ENCODE results near the gene KRTAP5-5.
"Not testable (repeated sequence)": the region's sequence is repeated elsewhere in the genome, so short reads cannot be mapped to it uniquely, and the experiment has no call there.

The KRTAP5-5 gene

GRCh38 chr11:1641096-1641495 lies 11.5 kb downstream of the KRTAP5-5 start:
- DNase-seq, result no peak

GRCh38 chr11:1642288-1643145 lies 12.9 kb downstream of the KRTAP5-5 start:
- DNase-seq, result no peak

- DNase-seq, result no peak
Observed at GRCh38 chr11:1643146-1643690, 13.6 kb downstream of the KRTAP5-5 start.

- no peak for DNase-seq
Observed at GRCh38 chr11:1644601-1645356, 15.2 kb downstream of the KRTAP5-5 start.

- no peak for DNase-seq
Observed at GRCh38 chr11:1645357-1645821, 15.8 kb downstream of the KRTAP5-5 start.

- not testable (repeated sequence) for DNase-seq
Observed at GRCh38 chr11:1646540-1646939, 17.0 kb downstream of the KRTAP5-5 start.

GRCh38 chr11:1647901-1648652 lies 18.5 kb downstream of the KRTAP5-5 start:
- DNase-seq, result no peak

GRCh38 chr11:1648653-1649420 lies 19.3 kb downstream of the KRTAP5-5 start:
- no peak for DNase-seq

- DNase-seq, result no peak
Observed at GRCh38 chr11:1650034-1650917, 20.7 kb downstream of the KRTAP5-5 start.

- no peak for DNase-seq
Observed at GRCh38 chr11:1650918-1651262, 21.3 kb downstream of the KRTAP5-5 start.

GRCh38 chr11:1651411-1651980 lies 21.9 kb downstream of the KRTAP5-5 start:
- DNase-seq, result no peak

GRCh38 chr11:1652026-1652425 lies 22.5 kb downstream of the KRTAP5-5 start:
- DNase-seq, result no peak

- DNase-seq, result no peak
Observed at GRCh38 chr11:1652442-1652770, 22.8 kb downstream of the KRTAP5-5 start.

- peak in 50 of 56 donors; percentile 20 to 90 (median 60) for DNase-seq
Observed at GRCh38 chr11:1652771-1653540, 23.4 kb downstream of the KRTAP5-5 start.

- DNase-seq, result no peak
Observed at GRCh38 chr11:1653541-1654387, 24.2 kb downstream of the KRTAP5-5 start.

GRCh38 chr11:1654388-1655167 lies 25.0 kb downstream of the KRTAP5-5 start:
- DNase-seq, result no peak

Measured in nucleus accumbens (tissue), 56 donors.